GM19455 (cell line): ENCODE measurements around the gene ATG5.
"Not testable (repeated sequence)": the region's sequence is repeated elsewhere in the genome, so short reads cannot be mapped to it uniquely, and the experiment has no call there.

Experiments used
- ATAC-seq: cut with Tn5 transposase; IDR thresholded peaks from one replicate; pipeline ENCODE4 v1.9.1; 2021; ENCODE audit not compliant: unreplicated experiment

The ATG5 gene

GRCh38 chr6:106259748-106260147, 65.8 kb downstream of the ATG5 start:
- ATAC-seq, result not testable (repeated sequence)

DNA sequence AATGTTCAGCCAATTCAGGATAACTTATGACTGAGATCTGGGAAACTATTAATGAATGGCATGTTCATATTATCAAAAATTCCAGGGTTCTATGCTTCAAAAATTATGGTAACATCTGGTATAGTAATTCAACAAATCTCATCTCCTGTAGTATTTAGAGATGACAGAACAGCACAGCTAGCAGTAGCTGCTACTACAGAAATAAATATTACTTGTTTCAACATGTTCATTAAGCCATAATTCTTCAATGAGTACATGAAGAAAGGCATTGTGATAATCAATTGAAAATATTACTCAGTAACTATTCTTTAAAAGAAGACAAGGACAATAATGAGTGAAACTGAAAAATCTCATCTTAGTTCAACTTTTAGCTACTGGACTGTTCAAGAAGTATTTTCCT, 66.8 kb downstream of the ATG5 start:
- ATAC-seq, result no peak

DNA sequence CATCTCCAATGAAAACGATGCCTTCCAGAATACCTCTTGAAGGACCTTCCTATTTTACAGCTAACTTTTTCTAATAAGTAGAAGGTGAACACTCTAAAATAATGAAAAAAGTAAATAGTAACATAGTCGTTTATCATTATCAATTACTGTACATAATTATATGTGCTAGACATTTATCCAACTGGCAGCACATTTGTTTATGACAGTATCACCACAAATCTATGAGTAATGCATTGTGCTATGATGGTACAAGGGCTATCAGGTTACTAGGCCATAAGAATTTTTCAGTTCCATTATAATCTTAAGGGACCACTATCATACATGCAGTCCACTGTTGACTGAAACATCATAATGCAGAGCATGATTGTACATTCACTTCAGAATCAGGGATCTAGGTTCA, 68.4 kb downstream of the ATG5 start:
- ATAC-seq, result no peak

GRCh38 chr6:106256201-106256968, 69.2 kb downstream of the ATG5 start:
- no peak for ATAC-seq

DNA sequence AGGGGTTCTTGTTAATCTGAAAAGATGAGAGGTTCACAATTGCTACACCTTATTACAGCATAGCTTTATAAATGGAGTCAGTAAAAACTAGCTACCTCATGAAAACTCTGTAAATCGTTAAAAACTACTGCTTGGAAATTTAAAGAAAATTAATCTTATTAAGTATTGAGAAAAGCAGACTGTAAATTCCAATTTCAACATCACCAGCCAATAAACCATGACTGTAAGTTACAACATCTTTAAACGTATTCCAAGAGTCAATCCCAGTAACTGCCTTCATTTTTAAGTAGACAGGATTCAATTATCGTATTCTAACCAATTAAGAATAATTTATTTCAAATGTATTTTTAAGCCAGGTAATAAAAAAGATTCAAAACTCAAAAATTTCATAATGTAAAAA, 70.3 kb downstream of the ATG5 start:
- no peak for ATAC-seq

- no peak for ATAC-seq
Measured at GRCh38 chr6:106254636-106255035, 70.9 kb downstream of the ATG5 start.

DNA sequence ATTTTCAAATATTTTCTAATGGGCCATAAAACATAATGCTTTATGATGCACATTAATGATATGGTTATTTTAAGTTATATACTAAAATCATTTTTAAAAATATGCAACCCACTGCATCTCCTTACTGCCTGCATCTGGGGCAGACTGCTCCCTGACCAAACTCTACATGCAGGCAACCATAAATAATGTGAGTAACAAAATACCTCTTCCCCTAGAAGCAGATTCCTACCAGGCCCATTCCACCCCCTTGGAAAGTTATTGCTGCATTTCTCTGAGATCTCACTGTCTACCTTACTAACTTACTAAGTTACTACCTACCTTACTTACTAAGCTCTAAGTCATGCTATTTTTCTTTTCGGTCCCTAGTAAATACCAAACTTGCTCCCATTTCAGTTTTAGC, 71.8 kb downstream of the ATG5 start:
- ATAC-seq, result no peak

DNA sequence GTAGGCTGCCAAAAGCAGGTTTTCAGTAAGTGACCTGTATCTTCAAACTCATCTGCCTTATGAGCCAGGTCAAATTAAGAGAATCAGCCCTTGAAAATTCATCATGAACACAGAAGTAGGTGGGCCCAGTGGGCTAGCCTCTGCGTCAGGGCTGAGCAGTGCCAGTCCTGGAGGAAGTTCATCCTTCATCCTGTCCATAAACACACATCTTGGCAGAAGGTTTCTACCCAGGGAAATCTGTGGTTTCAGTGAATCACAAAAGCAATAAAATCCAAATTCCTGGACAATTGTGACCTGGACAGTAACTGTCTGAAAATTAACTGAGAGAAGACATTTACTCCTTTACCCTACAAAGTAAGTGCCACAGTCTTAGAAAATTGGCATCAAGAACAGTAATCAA, 72.4 kb downstream of the ATG5 start:
- no peak for ATAC-seq

GRCh38 chr6:106252687-106253086, 72.9 kb downstream of the ATG5 start:
- ATAC-seq, result no peak

DNA sequence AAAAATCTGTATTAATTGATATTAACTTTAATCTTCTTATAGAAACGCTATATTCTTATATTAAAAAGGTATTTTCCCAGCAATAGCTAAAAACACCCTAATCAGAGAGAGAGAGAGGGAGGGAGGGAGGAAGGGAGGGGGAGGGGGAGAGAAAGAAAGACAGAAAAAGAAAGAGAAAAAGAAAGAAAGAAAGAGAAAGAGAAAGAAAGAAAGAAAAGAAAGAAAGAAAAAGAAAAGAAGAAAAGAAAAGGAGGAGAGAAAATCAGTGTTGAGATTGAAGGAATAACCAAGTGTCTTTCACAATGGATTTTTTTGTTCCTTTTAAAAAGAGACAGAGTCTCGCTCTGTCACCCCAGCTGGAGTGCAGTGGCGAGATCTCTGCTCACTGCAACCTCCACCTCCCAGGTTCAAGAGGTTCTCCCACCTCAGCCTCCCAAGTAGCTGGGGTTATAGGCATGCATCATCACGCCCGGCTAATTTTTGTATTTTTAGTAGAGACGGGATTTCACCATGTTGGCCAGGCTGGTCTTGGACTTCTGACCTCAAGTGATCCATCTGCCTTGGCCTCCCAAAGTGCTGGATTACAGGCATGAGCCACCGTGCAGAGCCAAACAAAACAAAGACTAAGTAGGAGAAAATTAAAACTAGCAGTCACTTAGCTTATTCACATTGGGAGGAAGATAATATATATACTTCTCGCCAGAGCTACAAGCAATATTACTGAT, 73.9 kb downstream of the ATG5 start:
- ATAC-seq, result not testable (repeated sequence)

GRCh38 chr6:106250953-106251352, 74.6 kb downstream of the ATG5 start:
- no peak for ATAC-seq

DNA sequence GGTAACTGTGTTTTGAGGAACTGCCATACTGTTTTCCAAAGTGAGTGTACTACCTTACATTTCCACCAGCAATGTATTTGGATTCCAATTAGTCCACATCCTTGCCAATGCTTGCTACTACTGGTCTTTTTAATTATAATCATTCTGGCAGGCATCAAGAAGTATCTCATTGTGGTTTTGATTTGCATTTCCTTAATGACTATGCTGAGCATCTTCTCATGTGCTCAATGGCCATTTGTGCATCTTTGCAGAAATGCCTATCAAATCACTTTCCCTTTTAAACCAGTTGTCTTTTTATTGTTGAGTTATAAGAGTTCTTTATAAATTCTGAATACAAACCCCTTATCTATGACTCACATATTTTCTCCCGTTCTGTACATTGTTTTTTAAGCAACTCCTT, 75.9 kb downstream of the ATG5 start:
- ATAC-seq, result no peak

DNA sequence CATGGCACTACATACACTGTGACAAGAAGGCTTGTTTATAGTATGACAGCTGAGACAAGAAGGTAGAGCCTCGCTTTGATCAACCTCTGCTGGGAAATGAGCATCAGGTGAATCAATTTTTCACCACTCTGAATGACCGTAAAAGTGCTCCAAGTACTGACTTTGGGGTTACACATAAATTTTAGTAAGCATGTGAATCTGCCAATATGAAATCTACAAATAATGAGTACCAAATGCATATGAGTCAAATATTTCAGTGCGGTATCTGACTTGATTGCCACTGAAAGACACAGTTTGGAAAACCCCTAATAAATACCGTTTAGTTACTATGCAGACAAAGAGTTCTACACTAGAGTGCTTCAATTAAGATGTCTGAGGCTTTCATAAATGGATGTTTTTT, 77.8 kb downstream of the ATG5 start:
- no peak for ATAC-seq

- ATAC-seq, result no peak
Measured at GRCh38 chr6:106247293-106247692, 78.3 kb downstream of the ATG5 start.

GRCh38 chr6:106244931-106245330, 80.6 kb downstream of the ATG5 start:
- peak; percentile 69 for ATAC-seq

GRCh38 chr6:106244521-106244920, 81.0 kb downstream of the ATG5 start:
- ATAC-seq, result no peak

- ATAC-seq, result no peak
Measured at GRCh38 chr6:106243261-106243660, 82.3 kb downstream of the ATG5 start.

- ATAC-seq, result no peak
Measured at GRCh38 chr6:106241498-106241897, 84.1 kb downstream of the ATG5 start.

- no peak for ATAC-seq
Measured at GRCh38 chr6:106237286-106237685, 88.3 kb downstream of the ATG5 start.

DNA sequence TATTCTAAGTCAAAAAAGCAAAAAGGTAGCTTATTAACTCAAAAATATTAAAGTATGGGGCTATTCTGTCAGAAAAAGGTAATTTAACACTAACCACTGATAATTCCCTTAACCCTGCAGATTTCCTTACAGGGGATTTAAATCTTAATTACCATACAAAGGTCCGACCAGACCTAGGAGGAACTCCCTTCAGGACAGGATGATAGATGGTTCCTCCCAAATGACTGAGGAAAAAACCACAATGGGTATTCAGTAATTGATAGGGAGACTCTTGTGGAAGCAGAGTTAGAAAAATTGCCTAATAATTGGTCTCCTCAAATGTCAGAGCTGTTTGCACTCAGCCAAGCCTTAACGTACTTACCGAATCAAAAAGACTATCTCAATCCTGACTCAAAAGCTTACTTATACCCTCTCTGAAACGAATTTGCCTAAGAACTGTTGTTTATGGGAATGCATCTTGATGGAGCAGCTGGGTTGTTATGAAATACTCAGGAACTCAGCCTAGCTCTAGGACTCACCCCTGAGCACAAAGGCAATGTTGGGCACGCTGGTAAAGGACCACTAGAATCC, 95.6 kb downstream of the ATG5 start:
- ATAC-seq, result not testable (repeated sequence)

DNA sequence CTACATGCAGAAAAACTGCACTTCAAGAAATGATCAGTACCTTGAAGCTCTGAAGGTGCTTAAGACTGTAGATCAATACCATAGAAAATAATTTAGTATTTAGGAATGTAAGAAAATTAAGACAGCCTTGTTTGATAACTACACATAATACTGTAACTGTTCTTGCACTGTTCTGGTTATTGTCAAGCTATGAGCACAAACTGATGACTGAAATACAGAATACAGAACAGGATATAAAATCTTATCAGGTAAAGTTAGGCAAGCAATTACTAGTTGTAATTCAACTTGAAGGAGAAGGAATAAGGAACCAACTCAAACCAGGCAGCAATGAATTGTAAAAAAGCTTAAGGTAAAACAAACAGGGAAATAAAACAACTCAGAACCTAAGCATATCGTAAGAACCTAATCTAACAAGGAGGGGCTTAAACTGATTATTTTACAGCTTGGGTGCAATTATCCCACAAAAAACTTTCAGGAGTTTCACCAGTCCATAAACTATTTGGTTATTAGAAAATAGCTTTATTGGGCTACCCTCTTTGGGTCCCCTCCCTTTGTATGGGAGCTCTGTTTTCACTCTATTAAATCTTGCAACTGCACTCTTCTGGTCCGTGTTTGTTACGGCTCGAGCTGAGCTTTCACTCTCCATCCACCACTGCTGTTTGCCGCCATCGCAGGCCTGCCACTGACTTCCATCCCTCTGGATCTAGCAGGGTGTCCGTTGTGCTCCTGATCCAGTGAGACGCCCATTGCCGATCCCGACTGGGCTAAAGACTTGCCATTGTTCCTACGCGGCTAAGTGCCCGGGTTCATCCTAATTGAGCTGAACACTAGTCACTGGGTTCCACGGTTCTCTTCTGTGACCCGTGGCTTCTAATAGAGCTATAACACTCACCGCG, 97.7 kb downstream of the ATG5 start:
- no peak for ATAC-seq
